Hematopoietic multipotent progenitor cell treated with erythropoietin and hydrocortisone succinate and interleukin-3 and kit ligand, for 17 days (in vitro differentiated cells): ENCODE measurements around the gene PHTF1.

ENCODE experiments used
- DNase-seq: peaks from one replicate; pipeline ENCODE4 v3.0.0-alpha.2; 2015; ENCODE audit warnings: low spot score

PHTF1 gene

DNA sequence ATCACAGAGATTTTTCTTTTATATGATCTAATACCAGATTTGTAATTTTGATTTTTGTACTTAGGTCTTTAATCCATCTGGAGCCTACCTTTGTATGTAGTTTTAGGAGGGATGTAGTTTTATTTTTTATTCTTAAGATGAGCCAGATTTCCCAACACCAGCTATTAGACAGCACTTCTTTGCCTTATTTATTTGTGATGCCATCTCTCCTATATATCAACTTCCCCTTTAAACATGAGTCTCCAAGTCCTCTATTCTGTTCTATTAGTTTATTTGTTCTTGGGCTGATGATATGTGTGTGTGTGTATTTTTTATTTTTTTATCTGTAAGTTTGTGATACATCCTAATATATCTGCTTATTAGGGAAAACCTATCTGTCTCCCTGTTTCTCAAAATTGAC, 94.2 kb downstream of the PHTF1 start:
- DNase-seq = no peak

DNA sequence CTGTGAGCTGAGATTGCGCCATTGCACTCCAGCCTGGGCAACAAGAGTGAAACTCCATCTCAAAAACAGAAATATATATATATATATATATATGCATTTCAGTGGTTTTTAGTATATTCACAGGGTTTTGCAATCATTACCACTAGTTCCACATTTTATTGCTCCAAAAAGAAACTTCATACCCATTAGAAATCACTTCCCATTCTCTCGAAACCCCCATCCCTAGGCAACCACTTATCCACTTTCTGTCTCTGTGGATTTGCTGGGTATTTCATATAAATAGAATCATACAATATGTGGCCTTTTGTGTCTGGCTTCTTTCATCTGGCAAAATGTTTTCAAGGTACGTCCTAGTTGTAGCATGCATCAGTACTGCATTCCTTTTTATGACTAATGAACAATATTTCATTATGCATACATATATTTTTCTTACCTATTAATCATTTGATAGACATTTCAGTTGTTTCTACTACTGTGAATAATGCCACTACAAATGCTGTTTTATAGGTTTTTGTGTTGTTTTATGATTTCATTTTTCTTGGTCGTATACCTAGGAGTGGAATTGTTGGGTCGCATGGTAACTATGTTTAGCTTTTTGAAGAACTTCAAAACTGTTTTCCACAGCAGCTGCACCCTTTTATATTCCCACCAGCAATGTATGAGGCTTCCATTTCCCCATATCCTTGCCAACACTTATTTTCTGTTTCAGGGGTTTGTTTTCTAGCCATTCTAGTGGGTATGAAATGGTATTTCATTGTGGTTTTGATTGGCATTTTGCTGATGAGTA, 95.9 kb downstream of the PHTF1 start:
- DNase-seq = no peak

DNA sequence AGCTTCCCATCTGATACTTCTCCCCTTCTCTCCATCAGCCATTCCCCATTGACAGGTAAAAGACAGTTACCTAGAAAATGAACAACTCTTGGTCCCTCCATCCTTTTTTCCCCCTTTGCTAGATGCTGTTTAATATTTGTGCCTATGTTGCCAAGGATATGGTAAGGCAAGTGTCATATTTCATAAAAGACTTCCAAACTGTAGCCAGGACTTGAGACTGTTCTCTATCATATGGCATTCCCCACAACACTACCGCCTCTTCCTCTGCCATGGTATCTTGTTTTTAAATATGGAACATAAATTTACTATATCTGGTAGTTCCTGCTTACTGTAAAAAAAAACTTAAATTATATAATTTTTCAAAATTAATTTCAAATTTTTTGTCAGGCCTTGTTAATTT, 97.2 kb downstream of the PHTF1 start:
- DNase-seq = no peak

GRCh38 chr1:113660088-113660487, 99.2 kb downstream of the PHTF1 start:
- DNase-seq = no peak

GRCh38 chr1:113659556-113659955, 99.7 kb downstream of the PHTF1 start:
- DNase-seq = no peak

DNA sequence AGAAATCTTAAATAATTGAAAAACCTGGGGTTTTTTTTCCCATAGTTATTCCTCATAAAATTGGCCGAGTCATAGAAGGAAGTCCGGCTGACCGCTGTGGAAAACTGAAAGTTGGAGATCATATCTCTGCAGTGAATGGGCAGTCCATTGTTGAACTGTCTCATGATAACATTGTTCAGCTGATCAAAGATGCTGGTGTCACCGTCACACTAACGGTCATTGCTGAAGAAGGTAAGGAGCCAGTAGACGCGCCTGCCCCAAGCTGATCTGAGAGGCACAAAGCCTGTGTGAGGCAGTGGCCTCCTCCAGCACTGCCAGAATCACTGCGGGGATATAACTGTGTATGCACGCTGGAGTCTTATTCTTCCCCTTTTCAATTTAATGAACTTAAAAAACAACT, 100.3 kb downstream of the PHTF1 start:
- no peak for DNase-seq

DNA sequence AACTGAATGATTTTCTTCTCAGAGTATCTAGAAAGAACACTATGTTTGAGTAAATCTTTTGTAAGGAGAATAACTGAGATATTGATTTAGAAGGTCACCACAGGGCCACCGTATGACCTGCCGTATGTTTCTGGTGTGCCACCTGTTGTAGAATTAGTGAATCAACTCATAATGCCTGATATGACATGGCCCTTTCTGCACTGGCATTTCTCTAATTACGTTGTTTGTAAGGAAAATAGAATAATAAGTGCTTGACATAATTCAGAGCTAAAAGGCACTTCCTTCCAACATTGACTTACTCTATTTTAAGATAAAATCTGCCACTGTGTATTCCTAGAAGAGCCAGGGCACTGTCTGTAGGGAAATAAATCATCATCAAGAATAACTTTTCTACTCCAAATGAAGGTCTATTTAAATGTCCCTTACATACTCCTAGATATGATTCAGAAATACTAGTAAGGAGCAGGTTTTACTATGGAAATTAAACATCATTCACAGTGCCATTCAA, 101.7 kb downstream of the PHTF1 start:
- DNase-seq = no peak

DNA sequence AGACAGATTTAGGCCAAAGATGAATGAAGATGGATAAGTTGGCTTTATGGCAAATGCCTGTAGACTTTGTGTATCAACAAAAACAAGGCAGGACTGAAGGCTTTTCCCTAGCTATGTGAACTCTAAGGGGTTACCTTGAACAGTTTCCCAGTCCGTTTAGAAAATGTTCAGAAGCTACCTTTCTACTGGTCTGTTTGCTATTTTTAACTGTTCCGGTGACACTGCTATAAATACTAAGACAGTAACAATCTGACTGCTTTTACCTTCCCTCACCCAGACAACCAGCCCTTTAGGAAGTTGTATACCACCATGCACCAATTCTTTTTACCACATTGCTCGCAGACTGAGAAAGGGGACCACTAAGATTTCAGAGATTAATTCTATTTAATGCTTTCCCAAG, 102.2 kb downstream of the PHTF1 start:
- no peak for DNase-seq

GRCh38 chr1:113654883-113655282, 104.4 kb downstream of the PHTF1 start:
- no peak for DNase-seq

GRCh38 chr1:113653741-113654140, 105.5 kb downstream of the PHTF1 start:
- DNase-seq = no peak

DNA sequence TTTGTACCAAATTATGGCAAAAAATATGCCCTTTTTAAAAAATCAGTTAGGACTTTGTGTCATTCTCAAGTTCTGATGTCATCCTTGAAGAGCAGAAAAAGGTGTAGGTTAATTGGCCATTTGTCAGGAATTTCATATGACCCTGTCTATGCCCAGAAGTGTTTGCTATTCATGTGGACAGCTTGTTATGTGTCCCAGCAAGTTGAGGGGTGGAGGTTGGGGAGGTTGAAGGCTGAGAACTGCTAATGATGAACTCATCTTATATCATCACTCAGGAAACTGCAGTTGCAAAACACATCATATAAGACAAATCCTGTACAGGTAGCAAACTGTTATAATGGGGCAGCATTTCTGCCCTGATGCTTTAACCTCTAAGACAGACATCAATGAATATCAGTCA, 106.5 kb downstream of the PHTF1 start:
- DNase-seq = no peak

GRCh38 chr1:113648478-113648877, 110.8 kb downstream of the PHTF1 start:
- DNase-seq = no peak

- DNase-seq = no peak
Observed at GRCh38 chr1:113647164-113647563, 112.1 kb downstream of the PHTF1 start.
